Measurements from ENCODE around the gene C5.

The C5 gene

DNA sequence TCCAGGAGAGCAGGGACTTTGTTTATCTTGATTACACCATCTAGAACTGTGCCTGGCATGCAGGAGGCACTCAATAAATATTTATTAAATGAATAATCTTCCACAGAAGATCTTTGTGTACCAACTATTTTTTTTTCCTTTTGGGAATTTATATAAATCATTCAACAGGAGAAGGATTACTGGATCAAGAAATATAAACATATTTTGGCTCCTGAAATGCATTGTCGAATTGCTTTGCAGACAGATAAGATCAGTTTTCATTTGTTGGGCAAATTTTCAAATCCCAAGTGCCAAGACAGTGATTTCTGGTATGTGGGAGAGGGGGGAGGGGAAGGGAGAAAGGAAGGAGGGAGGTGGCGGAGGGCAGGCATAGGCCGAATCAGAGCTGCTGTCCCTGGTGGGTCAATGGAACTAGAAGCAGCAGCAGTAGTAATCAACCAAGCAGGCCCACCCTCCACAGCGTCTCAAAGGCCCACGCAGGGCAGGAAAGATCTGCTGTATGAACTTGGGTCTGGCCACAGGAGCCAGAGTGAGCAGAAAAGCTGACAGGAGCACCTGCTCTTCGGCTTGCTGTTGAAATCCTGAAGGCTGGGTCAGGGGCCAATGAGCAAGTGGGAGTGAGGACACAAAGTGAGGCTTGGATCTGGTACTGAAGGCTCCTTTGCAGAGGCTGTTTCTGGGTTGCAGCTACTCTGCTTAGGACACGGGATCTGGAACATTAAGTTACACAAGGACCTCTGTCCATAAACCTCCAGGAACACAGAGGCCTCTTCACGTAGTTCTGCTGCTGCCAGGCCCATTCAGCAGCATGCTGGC, 107.7 kb downstream of the C5 start:
- no peak for DNase-seq (ENCODE audit: low read depth, low spot score)

DNA sequence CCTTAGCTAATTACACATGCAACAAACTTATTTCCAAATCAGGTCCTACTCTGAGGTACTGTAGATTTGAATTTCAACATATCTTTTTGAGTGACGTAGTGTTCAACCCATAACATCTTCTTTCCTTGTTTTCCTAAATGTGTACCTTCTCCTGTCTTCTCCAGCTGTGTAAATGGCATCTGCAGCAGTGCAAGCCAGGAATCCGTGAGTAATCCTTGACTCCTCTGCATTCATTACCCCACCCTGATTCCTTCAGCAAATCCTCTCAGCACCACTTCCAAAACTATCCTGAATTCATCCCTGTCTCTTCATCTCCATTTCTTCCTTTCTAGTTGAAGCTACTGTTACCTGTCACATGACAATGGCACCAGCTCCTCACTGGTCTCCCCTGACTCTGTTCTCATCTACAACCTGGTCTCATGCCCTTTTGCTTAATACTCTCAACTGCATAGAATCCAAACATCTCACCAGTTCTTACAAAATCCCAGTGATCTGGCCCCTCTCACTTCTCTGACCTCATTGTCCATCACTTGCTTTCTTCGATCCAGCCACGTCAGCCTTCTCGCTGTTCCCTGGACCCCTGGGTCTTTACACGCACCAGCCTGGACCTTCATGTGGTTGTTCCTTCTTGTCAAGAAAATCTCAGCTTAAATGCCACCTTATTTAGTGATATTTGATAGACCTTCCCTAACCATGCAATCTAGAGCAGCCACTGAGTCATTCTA, 108.9 kb downstream of the C5 start:
- no peak for DNase-seq (ENCODE audit: low read depth, low spot score)

DNA sequence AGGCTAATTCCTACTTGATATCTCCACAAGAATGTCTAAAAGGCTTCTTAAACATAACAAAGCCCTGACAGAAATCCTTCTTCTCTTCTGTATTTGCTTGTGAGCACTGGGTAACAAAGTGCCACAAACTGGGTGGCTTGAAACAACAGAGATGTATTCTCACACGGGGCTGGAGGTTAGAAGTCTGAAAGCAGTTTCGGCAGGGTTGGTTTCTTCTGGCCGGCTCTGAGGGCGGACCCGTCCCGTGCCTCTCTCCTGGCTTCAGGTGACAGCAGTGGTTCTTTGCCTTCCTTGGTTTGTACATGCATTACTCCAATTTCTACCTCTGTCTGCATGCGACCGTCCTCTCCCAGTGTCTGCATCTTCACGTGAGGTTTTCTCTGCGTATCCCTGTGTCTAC, 109.5 kb downstream of the C5 start:
- no peak for DNase-seq (ENCODE audit: low read depth, low spot score)

DNA sequence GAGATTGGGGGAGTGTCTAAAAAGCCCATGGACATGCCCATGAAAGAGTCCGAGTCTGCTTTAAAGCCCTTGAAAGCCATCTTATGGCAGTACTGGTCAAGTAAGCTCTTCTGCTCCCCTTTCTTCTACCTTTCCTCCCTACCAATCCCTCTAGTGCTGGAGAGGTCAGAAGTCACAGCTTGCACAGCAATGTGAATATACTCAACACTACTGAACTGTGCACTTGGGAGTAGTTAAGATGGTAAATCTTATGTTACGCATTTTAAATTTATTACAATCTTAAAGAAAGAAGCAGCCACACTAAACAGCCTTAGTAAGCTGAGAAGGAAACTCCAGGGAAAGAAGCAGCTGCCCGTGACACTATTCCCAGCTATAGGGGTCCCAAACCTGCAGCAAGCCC, 111.2 kb downstream of the C5 start:
- DNase-seq (ENCODE audit: low read depth, low spot score) = no peak

DNA sequence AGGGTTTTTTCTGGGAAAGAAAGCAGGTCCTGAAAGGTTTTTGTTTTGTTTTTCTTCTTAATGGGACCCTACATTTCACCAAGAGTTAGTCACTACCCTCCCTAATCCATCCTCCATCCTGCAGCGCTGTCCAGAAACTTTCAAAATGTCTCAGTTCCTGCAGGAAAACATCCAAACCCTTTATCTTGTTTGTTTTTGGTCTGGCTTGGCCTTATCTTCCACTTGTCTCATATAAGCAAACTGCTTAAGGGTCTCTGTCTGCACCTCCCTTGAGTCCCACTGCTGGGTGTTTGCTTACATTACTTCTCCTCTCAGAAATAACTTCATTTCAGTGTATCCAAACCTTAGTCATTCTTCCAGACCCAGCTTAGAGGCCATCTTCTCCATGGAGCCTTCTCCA, 112.5 kb downstream of the C5 start:
- DNase-seq (ENCODE audit: low read depth, low spot score) = no peak

DNA sequence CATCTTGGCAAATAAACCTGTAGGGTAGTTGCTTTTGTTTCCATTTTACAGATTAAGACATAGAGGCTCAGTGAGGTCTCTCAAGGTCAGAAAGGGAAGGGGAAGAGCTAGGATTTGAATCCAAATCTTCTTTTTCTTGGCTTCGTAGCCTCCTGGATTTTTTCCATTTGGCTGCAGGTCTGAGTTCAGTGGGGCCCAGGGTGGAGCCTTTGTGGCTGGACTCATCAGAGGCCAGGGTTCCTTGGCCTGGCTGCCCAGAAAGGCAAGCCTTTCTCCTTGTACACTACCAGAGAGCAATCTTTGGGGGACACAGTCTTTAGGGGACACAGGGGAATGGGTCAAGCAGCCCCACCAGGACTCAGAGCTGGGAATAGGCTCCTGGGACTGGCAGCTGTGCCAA, 112.9 kb downstream of the C5 start:
- DNase-seq (ENCODE audit: low read depth, low spot score) = no peak

DNA sequence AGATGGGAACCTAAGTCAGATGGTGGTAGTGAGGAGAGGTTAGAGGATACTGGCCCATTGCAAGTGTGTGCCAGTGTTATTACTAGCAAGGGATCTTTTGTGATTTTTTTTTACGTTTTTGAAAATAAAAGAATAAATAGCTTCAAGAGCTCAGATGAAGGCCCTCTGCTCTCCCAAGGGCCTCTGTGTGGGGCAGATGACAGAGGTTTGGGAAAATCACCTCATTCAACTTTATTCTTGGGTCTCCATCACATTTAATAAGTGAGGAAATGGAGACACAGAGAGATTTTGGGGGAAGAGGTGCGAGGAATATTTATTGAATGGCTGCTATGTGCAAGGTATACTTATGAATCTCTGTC, 113.3 kb downstream of the C5 start:
- no peak for DNase-seq (ENCODE audit: low read depth, low spot score)

DNA sequence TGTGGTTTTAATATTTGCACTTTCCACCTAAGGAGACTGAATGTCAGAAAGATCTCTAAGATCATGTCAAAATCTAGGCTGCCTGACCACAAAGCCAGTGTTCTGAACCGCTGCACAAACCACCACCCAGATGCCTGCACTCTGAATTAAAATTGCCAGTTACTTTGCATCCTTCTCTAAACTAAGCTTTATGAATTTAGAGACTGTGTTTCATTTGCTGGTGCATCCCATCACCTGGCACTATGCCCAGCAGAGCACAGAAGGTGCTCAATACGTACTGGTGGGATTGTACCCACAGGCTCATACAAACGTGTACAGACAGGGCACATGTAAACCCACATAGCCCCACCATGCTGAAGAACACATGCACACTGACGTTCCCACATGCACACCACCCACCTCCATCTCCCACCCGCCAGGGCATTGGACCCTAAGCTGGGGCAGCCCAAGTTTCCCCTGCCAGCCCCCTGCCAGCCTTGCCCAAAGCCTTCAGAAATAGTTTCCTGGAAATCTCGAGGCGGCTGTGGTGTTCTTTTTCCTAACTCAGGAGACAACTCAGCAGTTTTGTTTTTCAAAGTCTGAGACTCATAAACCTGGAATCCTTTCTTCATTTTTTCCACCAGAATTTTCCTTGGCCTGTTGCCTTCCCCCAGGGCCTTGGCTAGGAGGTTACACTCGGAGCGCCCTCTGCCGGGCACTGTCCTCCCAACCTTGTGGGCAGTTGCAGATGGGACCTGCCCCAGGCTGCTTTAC, 113.9 kb downstream of the C5 start:
- DNase-seq (ENCODE audit: low read depth, low spot score) = peak; percentile 45

DNA sequence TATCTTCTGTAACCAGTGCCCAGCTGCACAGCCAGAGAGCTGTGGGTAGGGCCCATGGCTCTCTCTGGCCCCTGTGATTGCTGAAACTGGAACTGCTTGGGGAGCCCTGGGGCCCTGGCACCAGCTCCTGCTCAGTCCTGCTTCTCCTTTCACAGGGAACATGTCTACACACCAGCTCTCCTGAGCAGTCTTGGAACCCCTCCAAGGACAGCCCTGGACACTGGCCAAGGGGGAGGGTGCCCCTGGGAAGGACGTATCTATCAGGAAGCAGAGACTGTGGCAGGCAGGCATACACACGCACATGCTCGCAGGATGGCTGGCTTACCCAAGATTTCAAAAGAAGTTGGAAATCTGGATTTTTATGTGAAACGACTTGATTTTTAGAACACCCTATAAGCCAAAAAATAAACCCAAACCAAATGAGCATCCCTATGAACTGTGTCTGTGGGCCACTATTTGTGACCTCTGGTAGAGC, 114.7 kb downstream of the C5 start:
- DNase-seq (ENCODE audit: low read depth, low spot score) = no peak

DNA sequence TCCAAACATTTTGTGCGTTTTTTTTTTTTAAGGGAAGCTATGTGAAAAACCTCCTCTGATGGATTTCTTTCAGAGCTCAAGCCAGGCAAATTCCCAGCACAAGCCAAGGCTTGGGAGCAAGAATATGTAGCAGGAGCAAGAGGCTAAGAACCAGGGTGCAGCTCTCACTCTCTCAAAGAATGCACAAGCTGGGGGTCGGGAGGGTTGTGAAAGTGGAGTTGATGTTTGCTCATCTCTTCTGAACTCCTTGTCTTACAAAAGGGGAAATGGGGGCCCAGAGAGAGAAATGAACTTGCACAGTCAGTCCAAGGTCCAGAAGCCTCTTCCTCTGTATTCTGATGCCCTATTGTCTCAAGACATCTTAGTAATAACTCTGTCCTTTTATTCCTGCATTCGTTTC, 115.8 kb downstream of the C5 start:
- no peak for DNase-seq (ENCODE audit: low read depth, low spot score)

DNA sequence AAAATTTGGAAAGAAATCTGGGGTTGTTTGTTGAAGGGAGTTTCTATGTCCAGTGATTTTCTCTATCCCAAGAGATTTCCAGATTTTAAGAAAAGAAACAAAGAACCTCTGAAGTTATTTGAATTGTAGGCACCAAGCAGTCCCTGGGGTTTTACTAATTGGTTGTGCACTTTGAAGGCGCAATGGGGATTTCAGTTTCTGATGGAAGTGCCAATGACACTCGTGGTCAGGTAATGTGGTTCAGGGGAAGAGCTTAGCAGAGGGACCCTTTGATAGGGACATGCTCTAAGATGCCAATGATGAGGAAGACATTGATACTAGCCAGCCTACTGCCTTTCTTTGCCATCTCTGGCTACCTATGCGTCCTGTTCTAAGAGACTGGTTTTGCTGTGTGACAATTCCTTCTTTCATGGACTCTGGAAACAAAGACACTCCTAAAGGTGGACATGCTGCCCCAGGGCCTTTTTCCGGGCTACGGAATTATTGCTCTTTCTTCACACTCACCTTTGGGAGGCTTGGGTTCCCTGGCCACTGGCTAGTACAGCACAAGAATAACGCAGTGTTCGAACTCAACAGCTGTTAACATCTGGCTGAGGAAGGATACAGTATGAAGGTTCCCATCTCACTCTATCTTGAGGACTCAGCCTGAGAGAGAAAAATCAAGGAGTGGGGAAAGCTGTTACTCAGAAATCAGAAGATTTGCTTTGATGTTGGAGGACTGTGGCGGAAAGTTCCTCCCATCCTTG, 116.6 kb downstream of the C5 start:
- DNase-seq (ENCODE audit: low read depth, low spot score) = no peak

DNA sequence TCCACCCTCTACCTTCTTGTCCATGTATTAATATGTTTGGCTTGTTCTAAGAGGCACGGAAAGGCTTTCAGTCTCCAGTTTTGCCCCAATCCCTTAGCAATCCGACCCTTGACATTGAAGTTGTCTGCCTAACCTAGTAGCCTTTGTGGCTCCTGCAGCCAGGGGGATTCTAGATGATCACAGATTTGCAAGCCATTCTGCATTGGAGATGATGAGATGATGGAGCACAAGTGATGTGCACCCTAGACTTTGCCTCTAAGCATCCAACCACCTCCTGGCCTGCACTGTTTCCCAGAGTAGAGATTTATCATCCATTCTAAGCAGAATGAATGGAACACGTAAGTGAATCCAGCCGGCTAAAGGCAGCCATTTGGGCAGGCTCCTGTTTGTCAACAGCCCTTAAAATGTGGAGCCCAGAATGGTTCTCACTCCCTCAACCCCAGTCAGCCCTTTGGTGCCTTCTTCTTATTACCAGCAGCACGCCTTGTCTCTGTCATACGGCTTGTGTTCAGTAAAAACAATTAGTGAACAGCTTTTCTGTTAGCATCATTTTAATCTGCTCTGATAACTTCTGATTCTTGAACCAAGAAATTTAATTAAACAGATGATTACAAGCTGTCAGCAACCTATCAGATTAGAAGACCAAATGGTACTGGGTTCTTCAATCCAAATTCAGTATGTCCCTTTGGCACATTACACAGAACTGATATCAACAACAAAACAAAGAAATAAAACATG, 117.8 kb downstream of the C5 start:
- no peak for DNase-seq (ENCODE audit: low read depth, low spot score)

DNA sequence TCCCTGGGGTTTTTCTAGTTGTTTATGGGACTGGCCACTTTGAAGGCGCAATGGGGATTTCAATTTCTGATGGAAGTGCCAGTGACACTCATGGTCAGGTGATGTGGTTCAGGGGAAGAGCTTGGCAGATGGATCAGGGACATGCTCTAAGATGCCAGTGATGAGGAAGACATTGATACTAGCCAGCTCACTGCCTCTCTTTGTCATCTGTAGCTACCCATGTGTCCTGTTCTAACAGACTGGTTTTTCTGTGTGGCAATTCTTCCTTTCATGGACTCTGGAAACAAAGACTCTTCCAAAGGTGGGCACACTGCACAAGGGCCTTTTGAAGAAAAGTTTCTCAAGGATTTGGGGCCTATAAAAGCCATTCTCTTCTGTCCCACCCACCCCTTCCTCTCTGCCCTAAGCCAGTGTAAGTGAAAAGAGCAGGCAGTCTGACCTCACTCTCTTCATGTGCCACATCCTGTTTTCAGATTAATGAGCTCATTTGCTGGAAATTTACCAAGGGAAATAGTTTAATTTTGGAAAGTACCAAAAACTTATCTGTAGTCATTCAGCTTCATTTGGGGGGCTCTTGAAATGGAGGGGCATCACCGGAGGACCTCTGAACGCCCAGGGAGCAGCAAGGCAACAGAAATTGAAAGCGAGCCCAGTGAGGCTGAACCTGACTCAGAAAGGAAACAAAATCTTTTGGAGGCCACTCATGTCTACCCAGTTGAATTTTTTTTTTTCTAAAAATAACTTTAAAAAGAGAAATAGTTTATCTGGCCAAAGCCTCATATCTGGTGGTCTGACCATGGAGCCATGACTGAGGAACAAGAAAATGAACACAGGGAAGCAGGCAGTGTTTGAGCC, 118.6 kb downstream of the C5 start:
- DNase-seq (ENCODE audit: low read depth, low spot score) = no peak

DNA sequence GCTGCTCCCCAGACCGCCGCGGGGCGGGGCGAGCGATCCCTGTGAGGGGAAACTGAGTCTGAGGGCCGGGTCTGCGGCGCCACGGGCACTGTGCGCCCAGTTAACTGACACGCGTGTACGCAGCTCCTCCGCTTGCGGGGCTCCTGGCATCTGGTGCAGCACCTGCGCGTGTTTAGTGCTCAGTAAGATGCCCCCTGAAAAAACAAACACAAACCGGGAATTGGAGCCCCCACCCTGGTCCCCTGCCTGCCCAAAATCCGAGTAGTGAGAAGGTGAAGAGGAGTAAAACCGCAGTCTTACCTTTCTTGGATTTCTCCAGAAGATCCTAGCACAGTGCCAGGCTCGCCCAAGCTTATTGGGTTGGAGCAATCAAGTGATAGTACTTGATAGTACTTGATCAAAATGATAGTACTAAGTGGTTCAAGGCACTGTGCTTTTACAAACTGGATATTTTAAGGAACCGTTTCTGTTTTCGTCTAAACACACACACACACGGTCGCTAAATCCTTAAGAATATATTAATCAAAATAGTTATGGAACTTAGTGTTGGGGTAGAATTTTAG, 120.8 kb downstream of the C5 start:
- DNase-seq (ENCODE audit: low read depth, low spot score) = no peak

DNA sequence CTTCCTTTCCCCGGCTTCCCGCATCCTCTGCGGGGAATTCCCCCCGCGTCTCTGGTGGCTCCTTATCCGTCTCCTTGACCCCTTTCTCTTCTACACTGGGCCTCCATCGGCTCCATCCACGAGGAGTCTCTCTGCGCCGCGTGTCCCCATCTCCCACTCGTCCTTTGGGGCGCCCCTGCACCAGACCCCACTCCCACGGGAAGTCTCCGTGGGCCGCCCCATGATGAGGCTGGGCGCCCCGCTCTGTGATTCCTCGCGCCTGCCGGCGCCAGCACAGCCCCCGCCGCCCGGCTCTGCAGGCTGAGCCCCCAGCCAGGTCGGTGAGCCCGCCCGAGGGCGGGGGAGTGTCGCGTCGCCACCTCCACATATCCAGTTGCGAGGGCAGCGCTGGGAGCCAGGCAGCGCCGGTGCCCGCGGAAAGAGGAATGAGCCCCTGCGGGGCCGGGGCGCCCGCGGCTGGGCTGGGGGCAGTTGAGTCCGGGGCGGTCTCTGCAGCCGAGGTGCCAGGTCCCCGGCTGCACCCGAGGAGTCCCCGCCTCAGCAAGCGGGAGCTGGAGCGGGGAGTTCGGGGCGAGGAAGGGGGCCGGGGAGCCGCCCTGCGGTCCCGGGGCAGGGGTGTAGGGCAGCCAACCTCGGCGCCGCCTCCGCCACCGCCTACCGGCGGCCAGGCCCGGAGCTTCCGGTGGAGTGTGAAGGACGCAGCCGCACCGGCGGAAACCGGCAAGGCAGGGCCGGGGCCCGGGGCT, 121.4 kb downstream of the C5 start:
- DNase-seq (ENCODE audit: low read depth, low spot score) = no peak

DNA sequence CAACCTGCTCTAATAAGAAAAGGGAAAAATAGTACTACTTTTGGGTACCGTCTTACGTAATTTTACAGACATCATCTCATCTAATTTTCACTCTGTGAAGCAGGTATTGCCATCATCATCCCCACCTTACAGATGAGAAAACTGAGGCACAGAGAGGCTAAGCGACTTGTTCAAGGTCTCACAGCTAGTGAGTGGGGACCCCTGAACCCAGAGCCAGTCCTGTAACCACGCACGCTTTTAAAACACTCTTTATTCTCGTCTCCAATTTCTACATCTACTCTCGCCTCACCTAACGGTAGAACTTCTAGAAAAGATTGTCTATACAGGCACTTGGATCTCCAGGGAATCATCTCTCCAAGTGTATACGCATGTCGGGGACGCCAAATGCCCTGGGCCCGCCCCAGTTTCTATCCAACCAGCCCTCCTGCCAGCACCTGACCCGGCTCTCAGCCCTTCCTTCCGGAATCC, 122.0 kb downstream of the C5 start:
- no peak for DNase-seq (ENCODE audit: low read depth, low spot score)

DNA sequence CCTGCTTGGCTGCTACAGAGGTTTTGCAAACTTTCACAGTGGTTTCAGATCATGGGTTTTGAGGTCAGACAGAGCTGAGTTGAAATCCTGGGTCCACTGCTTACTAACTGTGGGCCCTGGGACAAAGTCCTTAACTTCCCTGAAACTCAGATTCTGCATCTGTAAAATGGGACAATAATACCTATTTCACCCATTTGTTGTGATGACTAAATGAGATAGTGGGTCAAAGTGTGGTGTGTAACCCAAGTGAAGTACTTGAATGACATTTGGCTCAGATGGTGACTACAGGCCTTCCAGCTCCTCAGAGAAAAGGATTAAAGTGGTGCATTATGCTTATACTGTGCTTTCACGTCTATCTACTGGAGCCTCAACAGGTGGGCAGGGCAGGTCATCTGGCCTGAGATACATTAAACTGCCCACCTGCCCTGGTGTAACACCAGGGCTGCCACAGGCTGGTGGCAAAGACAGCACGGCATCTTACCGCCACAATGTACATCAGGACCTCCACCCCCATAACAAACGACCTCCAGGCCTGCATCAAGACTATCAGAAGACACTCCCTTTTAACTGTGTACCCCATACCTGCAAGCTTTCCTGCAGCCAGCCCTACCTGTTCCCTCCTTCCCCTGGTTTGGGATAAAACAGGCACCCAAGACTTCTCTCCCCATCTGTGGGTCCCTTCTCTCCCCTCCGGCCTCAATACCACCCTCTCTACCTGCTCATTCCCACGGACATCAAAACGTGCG, 122.6 kb downstream of the C5 start:
- no peak for DNase-seq (ENCODE audit: low read depth, low spot score)

DNA sequence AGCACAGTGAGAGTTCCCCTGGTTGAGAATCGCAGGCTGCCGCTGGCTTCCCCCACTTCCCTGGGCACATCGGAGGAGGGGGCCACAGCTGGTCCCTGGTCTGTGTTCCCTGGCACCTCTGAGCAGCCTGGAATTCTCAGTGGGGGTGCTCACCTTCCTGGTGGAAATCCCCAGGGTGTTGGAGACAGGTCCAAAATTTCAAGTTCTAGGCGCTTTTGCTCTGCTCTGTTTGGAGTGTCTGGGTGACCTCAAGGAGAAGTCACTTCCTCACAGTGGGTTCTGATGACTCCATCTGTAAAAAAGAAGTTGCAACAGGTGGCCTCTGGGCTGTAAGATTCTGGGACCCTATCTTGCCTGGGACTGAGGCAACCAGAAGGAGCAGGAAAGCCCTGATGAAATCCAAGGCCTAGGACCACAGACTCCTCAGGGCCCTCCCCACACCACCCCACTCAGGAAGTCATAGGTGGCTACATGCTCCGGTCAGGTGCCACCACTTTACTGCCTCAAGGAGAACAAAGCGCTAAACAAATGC, 123.6 kb downstream of the C5 start, which contains the start of gene TRAF1:
Gene TRAF1 (minus strand): TSS at position 400 of the 532 bp plus-strand sequence. CDS start 721 bp downstream, outside the sequence.
- no peak for DNase-seq (ENCODE audit: low read depth, low spot score)
